Cardiac fibroblast (primary cell): Measurements from ENCODE around the gene PRDM5.
A peak's percentile ranks its signal among the peaks of the same experiment; 100 is the strongest.

Experiments
- DNase-seq, 2 donors: peaks; one replicate each; pipeline versions ENCODE4 v3.0.0 to v3.0.0-alpha.2; 2010; ENCODE audit warnings: low read depth in 2 of 2
- H3K4me3 ChIP-seq, 2 donors: replicated peaks in 1 of 2; 1 replicate in 1 of 2; 2 replicates in 1 of 2; pipeline ENCODE4 v1.5.1; 2011; ENCODE audit warnings: low read depth in 2 of 2, low read length in 2 of 2, mild to moderate bottlenecking in 2 of 2, moderate library complexity in 1 of 2
- TF ChIP-seq, protein P1 (sequence below): IDR thresholded peaks from one replicate; pipeline ENCODE4 v1.5.1; 2011; ENCODE audit warnings: low read depth, mild to moderate bottlenecking, low read length, inconsistent platforms

The PRDM5 gene

GRCh38 chr4:120694973-120695372 is 227.6 kb downstream of the PRDM5 start:
- DNase-seq = peak; percentile 75 to 89
- no peak overlapping the region for H3K4me3 ChIP-seq
- TF ChIP-seq, protein P1, sequence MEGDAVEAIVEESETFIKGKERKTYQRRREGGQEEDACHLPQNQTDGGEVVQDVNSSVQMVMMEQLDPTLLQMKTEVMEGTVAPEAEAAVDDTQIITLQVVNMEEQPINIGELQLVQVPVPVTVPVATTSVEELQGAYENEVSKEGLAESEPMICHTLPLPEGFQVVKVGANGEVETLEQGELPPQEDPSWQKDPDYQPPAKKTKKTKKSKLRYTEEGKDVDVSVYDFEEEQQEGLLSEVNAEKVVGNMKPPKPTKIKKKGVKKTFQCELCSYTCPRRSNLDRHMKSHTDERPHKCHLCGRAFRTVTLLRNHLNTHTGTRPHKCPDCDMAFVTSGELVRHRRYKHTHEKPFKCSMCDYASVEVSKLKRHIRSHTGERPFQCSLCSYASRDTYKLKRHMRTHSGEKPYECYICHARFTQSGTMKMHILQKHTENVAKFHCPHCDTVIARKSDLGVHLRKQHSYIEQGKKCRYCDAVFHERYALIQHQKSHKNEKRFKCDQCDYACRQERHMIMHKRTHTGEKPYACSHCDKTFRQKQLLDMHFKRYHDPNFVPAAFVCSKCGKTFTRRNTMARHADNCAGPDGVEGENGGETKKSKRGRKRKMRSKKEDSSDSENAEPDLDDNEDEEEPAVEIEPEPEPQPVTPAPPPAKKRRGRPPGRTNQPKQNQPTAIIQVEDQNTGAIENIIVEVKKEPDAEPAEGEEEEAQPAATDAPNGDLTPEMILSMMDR = no peak

DNA sequence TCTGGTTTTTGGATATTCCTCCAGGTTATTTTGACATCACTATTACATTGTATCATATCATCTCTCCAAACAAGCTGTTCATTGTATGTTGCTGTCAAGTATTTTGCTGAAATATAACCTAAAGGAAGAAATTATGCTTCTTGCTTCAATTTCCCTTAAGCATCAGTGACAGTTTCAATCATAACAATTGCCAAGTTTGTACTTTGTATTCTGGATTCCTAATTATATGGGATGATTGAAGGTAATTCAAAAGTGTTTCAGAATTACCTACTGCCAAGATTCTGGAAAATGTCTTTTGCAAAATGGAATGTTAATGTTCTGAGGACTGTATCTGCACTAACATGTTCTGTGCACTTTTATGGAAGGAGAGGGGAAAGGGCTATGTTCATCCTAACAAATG is 228.7 kb downstream of the PRDM5 start:
- TF ChIP-seq, protein P1 = no peak
- no peak overlapping the region for H3K4me3 ChIP-seq
- no peak for DNase-seq

- TF ChIP-seq, protein P1 = no peak
- no peak overlapping the region for H3K4me3 ChIP-seq
- peak; percentile 92 to 95 for DNase-seq
Observed at GRCh38 chr4:120692964-120693363, 229.6 kb downstream of the PRDM5 start.

- DNase-seq = peak; percentile 40 to 49
- TF ChIP-seq, protein P1 = no peak
- H3K4me3 ChIP-seq = no peak overlapping the region
Observed at GRCh38 chr4:120691536-120691935, 231.0 kb downstream of the PRDM5 start.

GRCh38 chr4:120691106-120691505 is 231.4 kb downstream of the PRDM5 start:
- TF ChIP-seq, protein P1 = no peak
- no peak overlapping the region for H3K4me3 ChIP-seq
- DNase-seq = peak in 1 of 2 donors; percentile 40

DNA sequence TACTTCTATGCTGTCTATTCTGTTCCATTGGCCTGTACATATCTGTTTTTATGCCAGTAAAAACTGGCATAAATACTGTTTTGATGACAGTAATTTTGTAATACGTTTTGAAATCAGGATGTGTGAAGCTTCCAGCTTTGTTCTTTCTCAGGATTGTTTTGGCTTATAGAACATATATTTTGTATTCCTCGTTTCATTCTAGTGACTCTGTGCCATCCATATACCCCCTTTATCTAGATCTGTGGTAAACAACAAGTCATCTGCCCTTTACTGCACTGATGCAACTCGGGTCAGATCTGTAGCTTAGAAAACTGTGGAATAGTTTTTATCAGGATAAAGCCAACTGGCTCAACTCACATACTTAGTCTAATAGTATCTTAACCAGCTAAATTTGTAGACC is 233.7 kb downstream of the PRDM5 start:
- no peak overlapping the region for H3K4me3 ChIP-seq
- TF ChIP-seq, protein P1 = no peak
- DNase-seq = peak in 1 of 2 donors; percentile 46

DNA sequence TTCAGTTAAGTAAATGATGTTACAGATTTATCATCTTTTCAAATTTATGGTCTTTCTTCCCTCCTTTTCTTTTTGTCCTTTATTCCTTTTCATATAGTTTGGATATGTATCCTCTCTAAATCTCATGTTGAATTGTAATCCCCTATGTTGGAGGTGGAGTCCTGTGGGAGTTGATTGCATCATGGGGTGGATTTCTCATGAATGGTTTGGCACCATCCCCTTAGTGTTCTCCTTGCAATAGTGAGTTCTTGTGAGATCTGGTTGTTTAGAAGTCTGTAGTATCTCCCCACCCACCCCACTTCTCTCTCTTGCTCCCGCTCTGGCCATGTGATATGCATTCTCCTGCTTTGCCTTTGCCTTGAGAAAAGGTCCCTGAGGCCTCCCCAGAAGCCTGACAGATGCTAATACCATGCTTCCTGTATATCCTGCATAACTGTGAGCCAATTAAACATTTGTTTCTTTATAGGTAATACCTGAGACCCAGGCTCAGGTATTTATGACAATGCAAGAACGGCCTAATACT is 236.7 kb downstream of the PRDM5 start:
- H3K4me3 ChIP-seq = no peak overlapping the region
- TF ChIP-seq, protein P1 = no peak
- DNase-seq = peak; percentile 61 to 73
